H1 (cell line): ENCODE data around the gene SCRN3. TPM values are rescaled to one million over a fixed set of nuclear protein-coding genes. Genes with fewer than 3 reads are reported as not detected.

Experiments used
- CTBP2 ChIP-seq: IDR thresholded peaks from 2 replicates; pipeline ENCODE4 v1.7.0; 2011; ENCODE audit warnings: borderline replicate concordance, mild to moderate bottlenecking, moderate library complexity, mixed read lengths, low read length; ENCODE audit not compliant: insufficient read depth, insufficient read length
- polyA plus RNA-seq, 7 experiments: library from polyadenylated mRNA; depleted of rRNA in 3 of 7; stranded (reverse) in 5 of 7; unstranded in 2 of 7; fragments of >200 nt in 5 of 7; fragments of 200-250 nt in 2 of 7; gene quantifications; 1 replicate in 5 of 7; 2 replicates in 1 of 7; 4 replicates in 1 of 7; pipeline versions ENCODE4 v1.2.1 to v1.2.3, GENCODE V29; 2011 to 2013; ENCODE audit warnings: missing spikeins in 2 of 7, mixed read lengths in 2 of 7
- total RNA-seq: library from RNA; stranded (reverse); fragmentation: NEBNext Ultra II Directional; extraction: Animal tissue kit (Norgen Biotek cat#: 25700); gene quantifications from 2 replicates; pipeline ENCODE4 v1.2.1, GENCODE V29; 2021

The SCRN3 gene
- total and polyA plus RNA-seq, 2 of the 8 experiments (the other 6 are each of a cell fraction or from before 2014, with no cell fraction given), result 7.4 to 7.8 TPM

DNA sequence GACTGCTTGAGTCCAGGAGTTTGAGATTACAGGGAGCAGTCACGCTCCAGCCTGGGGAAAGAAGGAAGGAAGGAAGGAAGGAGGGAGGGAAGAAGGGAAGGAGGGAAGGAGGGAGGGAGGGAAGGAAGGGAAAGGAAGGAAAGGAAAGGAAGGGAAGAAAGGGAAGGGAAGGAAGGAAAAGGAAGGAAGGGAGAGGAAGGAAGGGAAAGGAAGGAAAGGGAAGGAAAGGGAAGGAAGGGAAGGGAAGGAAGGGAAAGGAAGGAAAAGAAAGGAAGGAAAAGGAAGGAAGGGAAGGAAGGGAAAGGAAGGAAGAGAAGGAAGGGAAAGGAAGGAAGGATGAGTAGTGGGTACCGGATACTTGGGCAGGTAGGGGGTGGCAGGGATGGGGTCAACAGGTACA, 59.0 kb downstream of the SCRN3 start (continued):
- TF ChIP-seq CTBP2, result no peak
